Liver (tissue), 9 donors: ENCODE results near the gene ACP1. TPM values are rescaled to one million over a fixed set of nuclear protein-coding genes. Genes with fewer than 3 reads are reported as not detected.
A peak's percentile ranks its signal among the peaks of the same experiment; 100 is the strongest.

ENCODE experiments used
- DNase-seq: peaks from one replicate; pipeline ENCODE4 v3.0.0-alpha.2; 2017; ENCODE audit warnings: low spot score
- H3K27ac ChIP-seq, 2 donors: one replicate each; pipeline ENCODE4 v1.7.0; 2013; ENCODE audit warnings: inconsistent platforms in 2 of 2, low read length in 2 of 2, control low read depth in 1 of 2, low read depth in 1 of 2, mild to moderate bottlenecking in 1 of 2
- H3K27me3 ChIP-seq, 4 donors: one replicate each; pipeline versions ENCODE4 v1.6.1 to v1.7.0; 2013; ENCODE audit warnings: low read length in 3 of 4, inconsistent platforms in 1 of 4, mild to moderate bottlenecking in 1 of 4, moderate library complexity in 1 of 4; ENCODE audit not compliant: control insufficient read depth in 4 of 4, insufficient read depth in 4 of 4
- H3K36me3 ChIP-seq, 4 donors: one replicate each; pipeline versions ENCODE4 v1.6.1 to v1.7.0; 2013; ENCODE audit warnings: low read length in 3 of 4, mild to moderate bottlenecking in 3 of 4, low read depth in 1 of 4, moderate library complexity in 1 of 4; ENCODE audit not compliant: control insufficient read depth in 4 of 4, insufficient read depth in 3 of 4
- H3K4me1 ChIP-seq, 4 donors: one replicate each; pipeline versions ENCODE4 v1.6.1 to v1.7.0; 2013; ENCODE audit warnings: low read length in 3 of 4, mild to moderate bottlenecking in 3 of 4, moderate library complexity in 1 of 4; ENCODE audit not compliant: control insufficient read depth in 4 of 4, insufficient read depth in 4 of 4
- H3K4me3 ChIP-seq, 3 donors: one replicate each; pipeline versions ENCODE4 v1.6.1 to v1.7.0; 2013; ENCODE audit warnings: low read length in 3 of 3, control low read depth in 1 of 3, low read depth in 1 of 3, mild to moderate bottlenecking in 1 of 3
- H3K9ac ChIP-seq, 2 donors: one replicate each; pipeline ENCODE4 v1.7.0; 2013; ENCODE audit warnings: low read length in 2 of 2, mild to moderate bottlenecking in 2 of 2, moderate library complexity in 2 of 2, control low read depth in 1 of 2, low read depth in 1 of 2
- H3K9me3 ChIP-seq, 4 donors: one replicate each; pipeline versions ENCODE4 v1.6.1 to v1.7.0; 2013; ENCODE audit warnings: low read length in 3 of 4; ENCODE audit not compliant: control insufficient read depth in 4 of 4
- CTCF ChIP-seq: fragments of 150-350 bp; IDR thresholded peaks from 2 replicates; pipeline ENCODE4 v1.5.1; 2017; ENCODE audit warnings: improper control_type of control experiment, low read depth, low read length; ENCODE audit not compliant: missing input control
- EGR1 ChIP-seq, 2 donors: IDR thresholded peaks; 2 replicates each; pipeline ENCODE4 v1.6.1; 2016 to 2018; ENCODE audit warnings: antibody characterized with exemption in 2 of 2, low read depth in 2 of 2
- FOXA1 ChIP-seq: IDR thresholded peaks from 2 replicates; pipeline ENCODE4 v1.6.1; 2016; ENCODE audit warnings: antibody characterized with exemption
- FOXA2 ChIP-seq: IDR thresholded peaks from 2 replicates; pipeline ENCODE4 v1.6.1; 2016; ENCODE audit warnings: antibody characterized with exemption
- GABPA ChIP-seq, 2 donors: IDR thresholded peaks in 1 of 2; conservative IDR thresholded peaks in 1 of 2; 2 replicates each; pipeline ENCODE4 v1.6.1; 2016; ENCODE audit warnings: antibody characterized with exemption in 2 of 2, mild to moderate bottlenecking in 1 of 2, moderate library complexity in 1 of 2
- HNF4A ChIP-seq, 2 donors: conservative IDR thresholded peaks; 2 replicates each; pipeline ENCODE4 v1.6.1; 2016; ENCODE audit warnings: antibody characterized with exemption in 2 of 2, mild to moderate bottlenecking in 2 of 2
- HNF4G ChIP-seq: IDR thresholded peaks from 2 replicates; pipeline ENCODE4 v1.6.1; 2016; ENCODE audit warnings: antibody characterized with exemption
- JUND ChIP-seq, 2 donors: IDR thresholded peaks; 2 replicates each; pipeline ENCODE4 v1.6.1; 2016; ENCODE audit warnings: antibody characterized with exemption in 2 of 2
- NR2F2 ChIP-seq: IDR thresholded peaks from 2 replicates; pipeline ENCODE4 v1.6.1; 2016; ENCODE audit warnings: antibody characterized with exemption
- RAD21 ChIP-seq, 2 donors: IDR thresholded peaks; 2 replicates each; pipeline ENCODE4 v1.6.1; 2016; ENCODE audit warnings: antibody characterized with exemption in 2 of 2, mild to moderate bottlenecking in 2 of 2
- REST ChIP-seq: IDR thresholded peaks from 2 replicates; pipeline ENCODE4 v1.6.1; 2016; ENCODE audit warnings: antibody characterized with exemption, mild to moderate bottlenecking
- RXRA ChIP-seq, 2 donors: IDR thresholded peaks; 2 replicates each; pipeline ENCODE4 v1.6.1; 2017 to 2018; ENCODE audit warnings: antibody characterized with exemption in 2 of 2, mild to moderate bottlenecking in 1 of 2
- SP1 ChIP-seq: IDR thresholded peaks from 2 replicates; pipeline ENCODE4 v1.6.1; 2018; ENCODE audit warnings: antibody characterized with exemption, mild to moderate bottlenecking
- TAF1 ChIP-seq: conservative IDR thresholded peaks from 2 replicates; pipeline ENCODE4 v1.6.1; 2016; ENCODE audit warnings: antibody characterized with exemption, mild to moderate bottlenecking
- YY1 ChIP-seq: IDR thresholded peaks from 2 replicates; pipeline ENCODE4 v1.6.1; 2016; ENCODE audit warnings: antibody characterized with exemption, mild to moderate bottlenecking
- WGBS: extraction: QIAGEN DNeasy Blood & Tissue Kit; methylation state at CpG from one replicate; pipeline ENCODE4 v1.1.7; 2013; 5-methylcytosine and 5-hydroxymethylcytosine counted together
- polyA plus RNA-seq, 2 donors: library from polyadenylated mRNA; stranded (reverse) in 1 of 2; unstranded in 1 of 2; fragments of 200-250 nt in 1 of 2; fragments of >200 nt in 1 of 2; fragmentation: Nextera tagmentation in 1 of 2; extraction: Ambion mirVana in 1 of 2; gene quantifications; one replicate each; pipeline versions ENCODE4 v1.2.1 to v1.2.3, GENCODE V29; 2013 to 2015
- total RNA-seq, 2 donors: library from RNA; depleted of rRNA; stranded (reverse); fragments of >200 nt; gene quantifications; one replicate each; pipeline ENCODE4 v1.2.3, GENCODE V29; 2014
- TF ChIP-seq, protein P1 (sequence below): IDR thresholded peaks from 2 replicates; pipeline ENCODE4 v1.6.1; 2016; ENCODE audit warnings: antibody characterized with exemption
- TF ChIP-seq, protein P2 (sequence below): IDR thresholded peaks from 2 replicates; pipeline ENCODE4 v1.6.1; 2016; ENCODE audit warnings: antibody characterized with exemption
- TF ChIP-seq, protein P3 (sequence below): IDR thresholded peaks from 2 replicates; pipeline ENCODE4 v1.6.1; 2016; ENCODE audit warnings: antibody characterized with exemption
- donor health status: healthy.
- donor health status: healthy.
- donor health status: healthy.
- donor health status: healthy.
- donor health status: healthy.

The ACP1 gene
- total and polyA plus RNA-seq, 4 donors = 59.9 to 115 (median 75.7) TPM

DNA sequence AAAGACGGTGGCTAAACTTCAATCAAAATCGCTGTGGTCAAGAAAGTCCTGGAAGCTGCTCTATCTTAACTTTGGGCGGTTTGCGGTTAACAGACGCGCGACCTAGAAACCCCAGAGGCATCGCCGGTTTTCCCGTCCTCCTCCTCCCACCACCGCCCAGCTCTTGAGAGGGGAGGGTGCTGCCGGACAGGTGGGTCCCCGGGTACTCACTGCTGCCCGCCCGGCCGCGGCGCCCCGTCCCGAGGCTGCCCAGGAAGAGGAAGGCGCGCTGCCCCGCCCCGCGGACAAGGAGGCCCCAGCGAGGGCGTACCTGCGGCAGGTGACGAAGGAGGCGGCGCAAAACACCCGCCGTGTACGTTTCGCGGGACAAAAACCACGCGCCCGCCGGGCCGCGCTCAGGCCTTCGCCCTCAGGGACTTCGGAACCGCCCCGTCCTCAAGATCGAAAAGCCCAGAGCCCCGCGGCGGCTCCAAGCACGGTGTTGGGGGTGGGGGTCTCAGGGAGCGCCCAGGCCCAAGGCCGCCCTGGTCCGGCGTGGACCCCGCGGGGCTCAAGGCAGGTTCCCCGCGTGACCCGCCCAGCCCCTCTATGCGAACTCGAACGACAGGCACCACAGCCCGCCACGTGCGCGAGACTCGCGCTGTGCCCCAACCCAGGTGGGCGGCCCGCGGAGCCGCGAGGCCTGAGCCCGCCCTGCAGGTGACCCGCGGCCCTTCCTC is 814 bp upstream of the ACP1 start, which contains the start of gene SH3YL1:
TSS of gene SH3YL1 (minus strand) at position 259 of the 719 bp plus-strand sequence. CDS start at position 211, 48 bp downstream.
- Histone ChIP-seq H3K9me3 (no peaks in the 10 kb centered on the region), H3K9ac (peak within 1 kb of the TSS; percentile 87 to 95), H3K4me1 (peaks cover 8 to 27% (median 23%) of the 10 kb centered on the region in 4 donors), H3K36me3 (peaks cover 0 to 1% (median 0%) of the 10 kb centered on the region in 4 donors), H3K27me3 (no peaks in the 10 kb centered on the region), H3K27ac (peak within 1 kb of the TSS; percentile 74 to 81), H3K4me3 (peak within 1 kb of the TSS; percentile 87 to 99 (median 99))
- WGBS = 7% methylated on average over 77 of the region's 77 CpGs
- TF ChIP-seq TAF1 (no peak), HNF4G (no peak), CTCF (no peak), FOXA2 (no peak), YY1 (no peak), SP1 (no peak), HNF4A (conservative IDR thresholded peaks at IDR 0.05) (no peak)
- TF ChIP-seq, protein P1, sequence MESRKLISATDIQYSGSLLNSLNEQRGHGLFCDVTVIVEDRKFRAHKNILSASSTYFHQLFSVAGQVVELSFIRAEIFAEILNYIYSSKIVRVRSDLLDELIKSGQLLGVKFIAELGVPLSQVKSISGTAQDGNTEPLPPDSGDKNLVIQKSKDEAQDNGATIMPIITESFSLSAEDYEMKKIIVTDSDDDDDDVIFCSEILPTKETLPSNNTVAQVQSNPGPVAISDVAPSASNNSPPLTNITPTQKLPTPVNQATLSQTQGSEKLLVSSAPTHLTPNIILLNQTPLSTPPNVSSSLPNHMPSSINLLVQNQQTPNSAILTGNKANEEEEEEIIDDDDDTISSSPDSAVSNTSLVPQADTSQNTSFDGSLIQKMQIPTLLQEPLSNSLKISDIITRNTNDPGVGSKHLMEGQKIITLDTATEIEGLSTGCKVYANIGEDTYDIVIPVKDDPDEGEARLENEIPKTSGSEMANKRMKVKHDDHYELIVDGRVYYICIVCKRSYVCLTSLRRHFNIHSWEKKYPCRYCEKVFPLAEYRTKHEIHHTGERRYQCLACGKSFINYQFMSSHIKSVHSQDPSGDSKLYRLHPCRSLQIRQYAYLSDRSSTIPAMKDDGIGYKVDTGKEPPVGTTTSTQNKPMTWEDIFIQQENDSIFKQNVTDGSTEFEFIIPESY = no peak
- TF ChIP-seq, protein P2, sequence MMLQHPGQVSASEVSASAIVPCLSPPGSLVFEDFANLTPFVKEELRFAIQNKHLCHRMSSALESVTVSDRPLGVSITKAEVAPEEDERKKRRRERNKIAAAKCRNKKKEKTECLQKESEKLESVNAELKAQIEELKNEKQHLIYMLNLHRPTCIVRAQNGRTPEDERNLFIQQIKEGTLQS = no peak
- peak; percentile 50 for DNase-seq

- peaks cover 0 to 13% (median under 1%) of the 10 kb centered on the region in 4 donors for H3K36me3 ChIP-seq
- H3K9ac ChIP-seq = no peak overlapping the region
- H3K4me3 ChIP-seq = no peak overlapping the region
- H3K9me3 ChIP-seq = no peaks in the 10 kb centered on the region
- H3K27ac ChIP-seq = no peak overlapping the region
- peaks cover 2 to 15% (median 14%) of the 10 kb centered on the region in 4 donors for H3K4me1 ChIP-seq
- DNase-seq = peak; percentile 66
- TF ChIP-seq GABPA (IDR thresholded peaks at IDR 0.05 in 1 of 2, conservative IDR thresholded peaks at IDR 0.05 in 1 of 2) (no peak), JUND (IDR thresholded peaks at IDR 0.05) (no peak), EGR1 (IDR thresholded peaks at IDR 0.05; ENCODE audit: low read depth in 2 of 2) (no peak), REST (no peak), HNF4A (conservative IDR thresholded peaks at IDR 0.05) (no peak), RAD21 (IDR thresholded peaks at IDR 0.05) (no peak), CTCF (no peak), NR2F2 (no peak), FOXA1 (no peak), RXRA (IDR thresholded peaks at IDR 0.05) (no peak), TAF1 (no peak), SP1 (no peak)
- TF ChIP-seq, protein P3, sequence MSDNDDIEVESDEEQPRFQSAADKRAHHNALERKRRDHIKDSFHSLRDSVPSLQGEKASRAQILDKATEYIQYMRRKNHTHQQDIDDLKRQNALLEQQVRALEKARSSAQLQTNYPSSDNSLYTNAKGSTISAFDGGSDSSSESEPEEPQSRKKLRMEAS = no peak
- no peaks in the 10 kb centered on the region for H3K27me3 ChIP-seq
Observed at GRCh38 chr2:268323-268722, 3.6 kb downstream of the ACP1 start.
